ENCODE data around the gene ERCC8.

Gene ERCC8

GRCh38 chr5:60835554-60835953 is 109.3 kb downstream of the ERCC8 start:
- DNase-seq (ENCODE audit: low read depth) = no peak

- no peak for DNase-seq (ENCODE audit: low read depth)
Measured at GRCh38 chr5:60833520-60833919, 111.3 kb downstream of the ERCC8 start.

GRCh38 chr5:60830581-60831127 is 114.2 kb downstream of the ERCC8 start:
- no peak for DNase-seq (ENCODE audit: low read depth)

- no peak for DNase-seq (ENCODE audit: low read depth)
Measured at GRCh38 chr5:60829490-60830266, 115.2 kb downstream of the ERCC8 start.

- DNase-seq (ENCODE audit: low read depth) = no peak
Measured at GRCh38 chr5:60827201-60827600, 117.7 kb downstream of the ERCC8 start.

GRCh38 chr5:60826653-60827052 is 118.2 kb downstream of the ERCC8 start:
- DNase-seq (ENCODE audit: low read depth) = no peak

Measured in stimulated activated CD8-positive, alpha-beta memory T cell treated with anti-CD3 and anti-CD28 coated beads, Interleukin-12 subunit alpha, Interleukin-12 subunit beta, amount 100 ng/mL, for 4 hours (primary cell).